Measurements from ENCODE around the gene PDE7B. TPM values are rescaled to one million over a fixed set of nuclear protein-coding genes. Genes with fewer than 3 reads are reported as not detected.

PDE7B gene
- total RNA-seq, 3 donors from 2014 or later (not counting 1 experiment from before 2014, with no cell fraction given) = 0.14 to 0.18 TPM; not detected in 1

DNA sequence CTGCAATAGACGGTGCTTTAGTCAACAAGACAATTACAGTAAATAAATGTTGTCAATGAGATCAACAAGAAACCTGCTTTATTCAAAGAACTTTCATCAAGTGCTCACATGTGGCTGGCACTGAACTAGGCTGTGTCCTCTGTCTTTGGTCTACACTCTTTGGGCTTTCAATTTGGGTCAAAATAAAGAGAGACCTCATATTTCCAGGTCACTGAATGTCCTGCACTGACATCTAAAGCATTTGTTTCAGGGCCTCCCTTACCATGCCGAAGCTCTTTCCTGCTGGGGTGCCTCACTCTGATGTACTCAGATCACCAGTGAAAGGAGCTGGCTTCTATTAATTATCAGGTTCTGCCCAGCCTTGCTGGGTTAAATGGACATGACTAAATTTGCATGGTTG is 32.0 kb downstream of the PDE7B start:
- peaks cover 6% of the 10 kb centered on the region for H3K4me1 ChIP-seq (ENCODE audit: control insufficient read depth, insufficient read depth, low read length)
- 88% methylated on average over 2 of the region's 2 CpGs for WGBS (ENCODE audit: insufficient coverage)

GRCh38 chr6:135884136-135884535 is 32.6 kb downstream of the PDE7B start:
- H3K4me1 Mint-ChIP-seq = peaks cover 25 to 29% of the 10 kb centered on the region in 2 donors
- no peak for TF ChIP-seq CTCF (IDR thresholded peaks at IDR 0.05)
- H3K36me3 ChIP-seq (ENCODE audit: control insufficient read depth, insufficient read depth, low read length) = no peaks in the 10 kb centered on the region
- H3K27ac Mint-ChIP-seq = no peak overlapping the region
- 100% methylated on average over 3 of the region's 4 CpGs for WGBS (ENCODE audit: insufficient coverage)
- no peak overlapping the region for H3K27ac ChIP-seq (ENCODE audit: low read length)
- H3K4me3 ChIP-seq (ENCODE audit: low read length) = no peak overlapping the region
- H3K9me3 Mint-ChIP-seq = no peaks in the 10 kb centered on the region
- ATAC-seq (no peak), DNase-seq (no peak)
- no peaks in the 10 kb centered on the region for H3K27me3 ChIP-seq (ENCODE audit: control insufficient read depth, insufficient read depth, low read length)
- peaks cover 6% of the 10 kb centered on the region for H3K4me1 ChIP-seq (ENCODE audit: control insufficient read depth, insufficient read depth, low read length)
- no peaks in the 10 kb centered on the region for H3K9me3 ChIP-seq (ENCODE audit: control insufficient read depth, insufficient read depth, low read length)
- no peaks in the 10 kb centered on the region for H3K36me3 Mint-ChIP-seq
- H3K27me3 Mint-ChIP-seq (ENCODE audit: low read depth in 2 of 2) = no peaks in the 10 kb centered on the region
- no peak overlapping the region for H3K4me3 Mint-ChIP-seq
- intact Hi-C loops (cut with micrococcal nuclease) = no loop called here

More for the DNA sequence above, 32.0 kb downstream of the PDE7B start:
- Mint-ChIP-seq H3K4me3 (no peak overlapping the region), H3K36me3 (no peaks in the 10 kb centered on the region), H3K9me3 (no peaks in the 10 kb centered on the region), H3K4me1 (peaks cover 25 to 29% of the 10 kb centered on the region in 2 donors), H3K27ac (no peak overlapping the region), H3K27me3 (ENCODE audit: low read depth in 2 of 2) (no peaks in the 10 kb centered on the region)
- intact Hi-C loops (cut with micrococcal nuclease) = no loop called here
- no peak overlapping the region for H3K4me3 ChIP-seq (ENCODE audit: low read length)
- no peak for TF ChIP-seq CTCF (IDR thresholded peaks at IDR 0.05)
- no peak overlapping the region for H3K27ac ChIP-seq (ENCODE audit: low read length)
- ATAC-seq (no peak), DNase-seq (no peak)
- H3K36me3 ChIP-seq (ENCODE audit: control insufficient read depth, insufficient read depth, low read length) = no peaks in the 10 kb centered on the region
- H3K27me3 ChIP-seq (ENCODE audit: control insufficient read depth, insufficient read depth, low read length) = no peaks in the 10 kb centered on the region
- no peaks in the 10 kb centered on the region for H3K9me3 ChIP-seq (ENCODE audit: control insufficient read depth, insufficient read depth, low read length)

DNA sequence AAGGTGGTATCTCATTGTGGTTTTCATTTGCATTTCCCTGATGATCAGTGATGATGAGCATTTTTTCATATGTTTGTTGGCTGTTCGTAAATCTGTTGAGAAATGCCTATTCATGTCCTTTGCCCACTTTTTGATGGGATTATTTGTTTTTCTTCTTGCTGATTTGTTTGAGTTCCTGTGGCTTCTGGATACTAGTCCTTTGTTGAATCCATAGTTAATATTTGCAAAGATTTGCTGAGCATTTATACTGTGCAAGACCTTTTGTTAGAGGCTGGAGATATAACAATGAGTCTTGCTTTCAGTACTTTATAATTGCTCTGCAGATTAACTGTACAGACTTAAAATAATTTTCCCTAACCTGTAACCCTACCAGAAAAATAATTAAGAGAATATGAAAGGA is 35.6 kb downstream of the PDE7B start:
- intact Hi-C loops (cut with micrococcal nuclease) = no loop called here
- H3K4me3 ChIP-seq (ENCODE audit: low read length) = no peak overlapping the region
- H3K36me3 ChIP-seq (ENCODE audit: control insufficient read depth, insufficient read depth, low read length) = no peaks in the 10 kb centered on the region
- no peak for TF ChIP-seq CTCF (IDR thresholded peaks at IDR 0.05)
- Mint-ChIP-seq H3K4me1 (peaks cover 6% of the 10 kb centered on the region in 2 donors), H3K4me3 (no peak overlapping the region), H3K9me3 (no peaks in the 10 kb centered on the region), H3K36me3 (no peaks in the 10 kb centered on the region), H3K27me3 (ENCODE audit: low read depth in 2 of 2) (no peaks in the 10 kb centered on the region), H3K27ac (no peak overlapping the region)
- no peak for DNase-seq
- no peak for ATAC-seq
- 93% methylated on average over 1 of the region's 1 CpG for WGBS (ENCODE audit: insufficient coverage)
- H3K27me3 ChIP-seq (ENCODE audit: control insufficient read depth, insufficient read depth, low read length) = no peaks in the 10 kb centered on the region
- H3K27ac ChIP-seq (ENCODE audit: low read length) = no peak overlapping the region
- H3K4me1 ChIP-seq (ENCODE audit: control insufficient read depth, insufficient read depth, low read length) = no peaks in the 10 kb centered on the region
- H3K9me3 ChIP-seq (ENCODE audit: control insufficient read depth, insufficient read depth, low read length) = no peaks in the 10 kb centered on the region

- no peak for ATAC-seq
- no peak for TF ChIP-seq CTCF (IDR thresholded peaks at IDR 0.05)
- Mint-ChIP-seq H3K4me3 (no peak overlapping the region), H3K9me3 (no peaks in the 10 kb centered on the region), H3K36me3 (no peaks in the 10 kb centered on the region), H3K27ac (no peak overlapping the region), H3K4me1 (no peaks in the 10 kb centered on the region), H3K27me3 (ENCODE audit: low read depth in 2 of 2) (no peaks in the 10 kb centered on the region)
- no peak for DNase-seq
- Histone ChIP-seq H3K27ac (ENCODE audit: low read length) (no peak overlapping the region), H3K9me3 (ENCODE audit: control insufficient read depth, insufficient read depth, low read length) (no peaks in the 10 kb centered on the region), H3K4me3 (ENCODE audit: low read length) (no peak overlapping the region), H3K4me1 (ENCODE audit: control insufficient read depth, insufficient read depth, low read length) (no peaks in the 10 kb centered on the region), H3K27me3 (ENCODE audit: control insufficient read depth, insufficient read depth, low read length) (no peaks in the 10 kb centered on the region), H3K36me3 (ENCODE audit: control insufficient read depth, insufficient read depth, low read length) (no peaks in the 10 kb centered on the region)
- intact Hi-C loops (cut with micrococcal nuclease) = no loop called here
Measured at GRCh38 chr6:135888818-135889217, 37.3 kb downstream of the PDE7B start.

Measured in natural killer cell (primary cell).